GM08714 (cell line): ENCODE measurements around the gene TRDMT1.

Experiments used
- H3K4me3 ChIP-seq: fragments of 200-500 bp; sonication (Bioruptor generic); 2 replicates; pipeline ENCODE4 v1.5.1; 2014; ENCODE audit warnings: mild to moderate bottlenecking, low read length, inconsistent platforms
- ZNF274 ChIP-seq: IDR thresholded peaks from 2 replicates; pipeline ENCODE4 v1.6.1; 2012; ENCODE audit warnings: mild to moderate bottlenecking, low read depth, low read length

TRDMT1 gene

GRCh38 chr10:17226891-17227303, 25.4 kb upstream of the TRDMT1 start:
- TF ChIP-seq ZNF274: no peak
- H3K4me3 ChIP-seq: no peak overlapping the region; the same call in 1 of the 2 replicates

GRCh38 chr10:17225808-17226207, 24.3 kb upstream of the TRDMT1 start:
- no peak for TF ChIP-seq ZNF274

GRCh38 chr10:17222329-17222728, 20.9 kb upstream of the TRDMT1 start:
- TF ChIP-seq ZNF274: no peak
- H3K4me3 ChIP-seq: no peak overlapping the region

More at GRCh38 chr10:17225808-17226207, 24.3 kb upstream of the TRDMT1 start:
- H3K4me3 ChIP-seq: no peak overlapping the region

- TF ChIP-seq ZNF274: no peak
- H3K4me3 ChIP-seq: no peak overlapping the region
These were observed 19.2 kb upstream of the TRDMT1 start for GRCh38 chr10:17220652-17221100.

- H3K4me3 ChIP-seq: no peak overlapping the region
- no peak for TF ChIP-seq ZNF274
These were observed 17.6 kb upstream of the TRDMT1 start for GRCh38 chr10:17219024-17219423.

GRCh38 chr10:17217631-17218232, 16.3 kb upstream of the TRDMT1 start:
- no peak overlapping the region for H3K4me3 ChIP-seq
- TF ChIP-seq ZNF274: no peak

- TF ChIP-seq ZNF274: no peak
- no peak overlapping the region for H3K4me3 ChIP-seq
These were observed 15.5 kb upstream of the TRDMT1 start for GRCh38 chr10:17216901-17217395.

GRCh38 chr10:17216217-17216900, 14.9 kb upstream of the TRDMT1 start:
- no peak for TF ChIP-seq ZNF274
- H3K4me3 ChIP-seq: no peak overlapping the region

- TF ChIP-seq ZNF274: no peak
- H3K4me3 ChIP-seq: no peak overlapping the region
These were observed 14.3 kb upstream of the TRDMT1 start for GRCh38 chr10:17215782-17216122.

- no peak for TF ChIP-seq ZNF274
- H3K4me3 ChIP-seq: no peak overlapping the region
These were observed 13.7 kb upstream of the TRDMT1 start for GRCh38 chr10:17214971-17215781.

GRCh38 chr10:17214526-17214925, 13.1 kb upstream of the TRDMT1 start:
- H3K4me3 ChIP-seq: no peak overlapping the region
- no peak for TF ChIP-seq ZNF274

- no peak overlapping the region for H3K4me3 ChIP-seq
These were observed 12.3 kb upstream of the TRDMT1 start for GRCh38 chr10:17213646-17214349.

GRCh38 chr10:17212802-17213221, 11.3 kb upstream of the TRDMT1 start:
- TF ChIP-seq ZNF274: no peak
- H3K4me3 ChIP-seq: no peak overlapping the region

More at GRCh38 chr10:17213646-17214349, 12.3 kb upstream of the TRDMT1 start:
- no peak for TF ChIP-seq ZNF274

GRCh38 chr10:17210361-17210760, 8.9 kb upstream of the TRDMT1 start:
- no peak overlapping the region for H3K4me3 ChIP-seq

More at GRCh38 chr10:17210361-17210760, 8.9 kb upstream of the TRDMT1 start:
- TF ChIP-seq ZNF274: no peak
